Mesothelial cell of epicardium (in vitro differentiated cells): ENCODE measurements around the gene SLC25A19. TPM values are rescaled to one million over a fixed set of nuclear protein-coding genes. Genes with fewer than 3 reads are reported as not detected.

ENCODE experiments used
- DNase-seq, 2 experiments: peaks; one replicate each; pipeline ENCODE4 v3.0.0; 2021; ENCODE audit warnings: low spot score in 2 of 2; ENCODE audit not compliant: unreplicated experiment in 2 of 2
- H3K27ac Mint-ChIP-seq: 2 replicates; pipeline ENCODE4 v1.8.0; 2021; ENCODE audit warnings: mixed read lengths
- H3K27me3 Mint-ChIP-seq: 2 replicates; pipeline ENCODE4 v1.8.0; 2021; ENCODE audit warnings: low read depth, mixed read lengths
- H3K36me3 Mint-ChIP-seq: 2 replicates; pipeline ENCODE4 v1.8.0; 2021; ENCODE audit warnings: mixed read lengths
- H3K4me1 Mint-ChIP-seq: 2 replicates; pipeline ENCODE4 v1.8.0; 2021; ENCODE audit warnings: mixed read lengths
- H3K4me3 Mint-ChIP-seq: 2 replicates; pipeline ENCODE4 v1.8.0; 2021; ENCODE audit warnings: mild to moderate bottlenecking, moderate library complexity, mixed read lengths
- H3K9me3 Mint-ChIP-seq: 2 replicates; pipeline ENCODE4 v1.8.0; 2021; ENCODE audit warnings: mixed read lengths
- CTCF ChIP-seq: fragments of 200-600 bp; sonication (generic); IDR thresholded peaks from one replicate; pipeline ENCODE4 v1.5.0; 2021; ENCODE audit warnings: antibody characterized with exemption; ENCODE audit not compliant: unreplicated experiment
- total RNA-seq: library from RNA; stranded (reverse); gene quantifications from 3 replicates; pipeline ENCODE4 v1.2.1, GENCODE V29; 2021

The SLC25A19 gene
- total RNA-seq, 1 donor from 2014 or later = 10.3 TPM

- H3K27ac Mint-ChIP-seq = no peak overlapping the region
- no peaks in the 10 kb centered on the region for H3K4me1 Mint-ChIP-seq
- no peak for DNase-seq
- H3K36me3 Mint-ChIP-seq = peaks cover 10% of the 10 kb centered on the region
- H3K4me3 Mint-ChIP-seq = no peak overlapping the region
- H3K9me3 Mint-ChIP-seq = no peaks in the 10 kb centered on the region
- H3K27me3 Mint-ChIP-seq = no peaks in the 10 kb centered on the region
- no peak for TF ChIP-seq CTCF
Observed at GRCh38 chr17:75327757-75328156, 38.5 kb upstream of the SLC25A19 start.

- H3K9me3 Mint-ChIP-seq = no peaks in the 10 kb centered on the region
Observed at GRCh38 chr17:75326226-75326848, 37.1 kb upstream of the SLC25A19 start.

DNA sequence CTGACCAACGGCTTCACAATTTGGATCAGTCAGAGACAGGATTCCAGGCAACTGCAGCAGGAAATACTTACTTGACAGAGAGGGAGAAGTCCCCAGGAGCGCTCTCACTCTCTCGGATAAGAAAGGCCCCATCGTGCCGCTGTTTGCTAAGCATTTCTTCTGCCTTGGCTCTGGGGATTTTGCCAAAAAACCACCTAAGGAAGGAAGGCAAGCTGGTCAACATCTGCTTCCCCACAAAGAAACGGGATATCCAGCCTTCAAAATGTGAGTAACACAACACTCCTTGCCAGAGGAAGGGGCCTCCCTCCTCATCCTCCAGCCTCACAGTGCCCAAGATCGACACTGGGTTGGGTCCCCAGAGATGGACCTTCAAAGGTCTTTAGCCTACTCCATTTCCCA, 36.6 kb upstream of the SLC25A19 start:
- H3K27me3 Mint-ChIP-seq = no peaks in the 10 kb centered on the region
- H3K27ac Mint-ChIP-seq = peak overlapping the region; percentile 22
- no peak for TF ChIP-seq CTCF
- no peaks in the 10 kb centered on the region for H3K4me1 Mint-ChIP-seq
- no peak for DNase-seq
- H3K4me3 Mint-ChIP-seq = no peak overlapping the region
- peaks cover 17% of the 10 kb centered on the region for H3K36me3 Mint-ChIP-seq
- no peaks in the 10 kb centered on the region for H3K9me3 Mint-ChIP-seq

More at GRCh38 chr17:75326226-75326848, 37.1 kb upstream of the SLC25A19 start:
- no peak for DNase-seq
- Mint-ChIP-seq H3K4me3 (no peak overlapping the region), H3K36me3 (peaks cover 15% of the 10 kb centered on the region), H3K4me1 (no peaks in the 10 kb centered on the region), H3K27ac (peak overlapping the region; percentile 30), H3K27me3 (no peaks in the 10 kb centered on the region)
- no peak for TF ChIP-seq CTCF

GRCh38 chr17:75325348-75325747, 36.1 kb upstream of the SLC25A19 start:
- no peak for DNase-seq
- Mint-ChIP-seq H3K9me3 (no peaks in the 10 kb centered on the region), H3K27ac (peak overlapping the region; percentile 22), H3K4me3 (no peak overlapping the region), H3K36me3 (peaks cover 20% of the 10 kb centered on the region), H3K4me1 (no peaks in the 10 kb centered on the region), H3K27me3 (no peaks in the 10 kb centered on the region)
- TF ChIP-seq CTCF = no peak

DNA sequence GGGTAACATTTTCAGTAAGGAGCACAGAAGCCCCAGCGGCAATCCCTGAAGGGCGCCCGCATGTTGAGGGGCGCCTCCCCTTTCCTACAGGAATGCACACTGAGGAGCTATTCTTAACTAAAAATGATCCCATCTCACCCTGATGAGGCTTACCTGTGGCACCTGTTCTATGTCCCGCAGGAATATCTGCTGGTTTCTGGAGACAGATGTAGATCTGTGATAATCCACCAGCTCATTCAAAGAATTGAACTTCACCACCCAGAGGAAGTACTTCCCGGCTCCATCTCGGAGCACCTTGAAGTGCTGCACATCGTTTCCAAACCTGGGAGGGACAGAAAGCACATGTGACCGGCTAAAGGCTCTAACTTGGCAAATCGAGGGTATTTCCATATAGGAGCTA, 32.3 kb upstream of the SLC25A19 start:
- Mint-ChIP-seq H3K9me3 (no peaks in the 10 kb centered on the region), H3K4me3 (no peak overlapping the region), H3K36me3 (peaks cover 24% of the 10 kb centered on the region), H3K27ac (no peak overlapping the region), H3K27me3 (no peaks in the 10 kb centered on the region), H3K4me1 (no peaks in the 10 kb centered on the region)
- DNase-seq = no peak
- TF ChIP-seq CTCF = no peak
